SK-N-SH (cell line): ENCODE results near the gene PHF21A. TPM values are rescaled to one million over a fixed set of nuclear protein-coding genes. Genes with fewer than 3 reads are reported as not detected.
A peak's percentile ranks its signal among the peaks of the same experiment; 100 is the strongest.

Experiments
- CTCF ChIA-PET: fragments of 300-600, 350-600 bp; formaldehyde crosslinking; extraction: SDS; loops from one replicate; lab custom pipeline; 2021; lab: Yijun Ruan, JAX
- POLR2A ChIA-PET: fragments of 350-600 bp; sonication (Branson Sonifier 250); formaldehyde crosslinking; extraction: SDS; loops from one replicate; lab custom pipeline; 2020; ENCODE audit warnings: antibody characterized with exemption, inconsistent platforms; lab: Yijun Ruan, JAX
- DNase-seq: peaks from one replicate; pipeline ENCODE4 v3.0.0; 2012
- H2AFZ ChIP-seq: fragments of 200-600 bp; sonication (generic); 2 replicates; pipeline ENCODE4 v1.8.1; 2016; ENCODE audit warnings: antibody characterized with exemption, mild to moderate bottlenecking, low read depth
- H3F3A ChIP-seq: fragments of 200-600 bp; sonication (generic); replicated peaks from 2 replicates; pipeline ENCODE3; 2016; ENCODE audit warnings: antibody characterized with exemption, mild to moderate bottlenecking; ENCODE audit not compliant: insufficient read depth
- H3K27ac ChIP-seq, 2 experiments: fragments of 200-500 bp in 1 of 2; fragments of 200-600 bp in 1 of 2; sonication (Bioruptor generic) in 1 of 2; sonication (generic), shearing (Covaris generic) in 1 of 2; 2 replicates each; pipeline versions ENCODE4 v1.5.1 to v1.6.1; 2014 to 2016; ENCODE audit warnings: low read depth in 2 of 2, inconsistent platforms in 1 of 2, low read length in 1 of 2, mild to moderate bottlenecking in 1 of 2, mixed read lengths in 1 of 2
- H3K27me3 ChIP-seq: fragments of 200-600 bp; sonication (generic), shearing (Covaris generic); 2 replicates; pipeline ENCODE4 v1.6.1; 2016; ENCODE audit warnings: mixed run types; ENCODE audit not compliant: insufficient read depth
- H3K36me3 ChIP-seq, 2 experiments: fragments of 200-500 bp in 1 of 2; fragments of 200-600 bp in 1 of 2; sonication (Bioruptor generic) in 1 of 2; sonication (generic) in 1 of 2; replicated peaks in 1 of 2; 2 replicates each; pipeline versions ENCODE3 to v1.5.1; 2014 to 2016; ENCODE audit warnings: low read length in 1 of 2, mild to moderate bottlenecking in 1 of 2; ENCODE audit not compliant: insufficient read depth in 2 of 2, control insufficient read depth in 1 of 2
- H3K4me1 ChIP-seq, 2 experiments: fragments of 200-500 bp in 1 of 2; fragments of 200-600 bp in 1 of 2; sonication (Bioruptor generic) in 1 of 2; sonication (generic), shearing (Covaris generic) in 1 of 2; 2 replicates each; pipeline versions ENCODE4 v1.5.1 to v1.6.1; 2014 to 2016; ENCODE audit warnings: low read depth in 1 of 2, low read length in 1 of 2, mixed run types in 1 of 2; ENCODE audit not compliant: insufficient read depth in 2 of 2, control insufficient read depth in 1 of 2
- H3K4me2 ChIP-seq: fragments of 200-600 bp; sonication (generic), shearing (Covaris generic); 2 replicates; pipeline ENCODE4 v1.6.1; 2017; ENCODE audit warnings: mixed run types
- H3K4me3 ChIP-seq, 2 experiments: fragments of 200-500 bp in 1 of 2; fragments of 200-600 bp in 1 of 2; sonication (Bioruptor generic) in 1 of 2; sonication (generic), shearing (Covaris generic) in 1 of 2; 2 replicates each; pipeline versions ENCODE4 v1.5.1 to v1.8.1; 2014 to 2016; ENCODE audit warnings: low read depth in 2 of 2, inconsistent platforms in 1 of 2, low read length in 1 of 2, mild to moderate bottlenecking in 1 of 2, mixed read lengths in 1 of 2, moderate library complexity in 1 of 2
- H3K79me2 ChIP-seq: fragments of 200-600 bp; sonication (generic); 2 replicates; pipeline ENCODE4 v1.8.1; 2017; ENCODE audit warnings: mild to moderate bottlenecking; ENCODE audit not compliant: insufficient read depth
- H3K9ac ChIP-seq: fragments of 200-600 bp; sonication (generic); 2 replicates; pipeline ENCODE4 v1.6.1; 2017; ENCODE audit warnings: mixed run types
- H3K9me2 ChIP-seq: fragments of 200-600 bp; sonication (generic); 2 replicates; pipeline ENCODE4 v1.6.1; 2017; ENCODE audit warnings: mixed run types
- H3K9me3 ChIP-seq: fragments of 200-600 bp; sonication (generic); 2 replicates; pipeline ENCODE4 v1.6.1; 2017; ENCODE audit warnings: mixed run types, mild to moderate bottlenecking, moderate library complexity
- H4K20me1 ChIP-seq: fragments of 200-600 bp; sonication (generic); 2 replicates; pipeline ENCODE4 v1.6.1; 2017; ENCODE audit warnings: mild to moderate bottlenecking, mixed run types; ENCODE audit not compliant: insufficient read depth
- CHD2 ChIP-seq: fragments of 150-350 bp; IDR thresholded peaks from 2 replicates; pipeline ENCODE4 v1.6.1; 2018; ENCODE audit warnings: low read length; ENCODE audit not compliant: partially characterized antibody
- ELF1 ChIP-seq: IDR thresholded peaks from 2 replicates; pipeline ENCODE4 v1.4.0; 2012
- EZH2phosphoT487 ChIP-seq: fragments of 200-600 bp; sonication (generic); IDR thresholded peaks from 2 replicates; pipeline ENCODE4 v1.6.1; 2017; ENCODE audit warnings: low read depth, mixed run types, mild to moderate bottlenecking, antibody characterized with exemption, moderate library complexity, borderline replicate concordance
- FOXJ3 ChIP-seq: sonication (generic); formaldehyde crosslinking; IDR thresholded peaks from 2 replicates; pipeline ENCODE4 v1.5.1; 2020; ENCODE audit warnings: mild to moderate bottlenecking, missing genetic modification reagents
- FOXM1 ChIP-seq: IDR thresholded peaks from 2 replicates; pipeline ENCODE4 v1.4.0; 2012; ENCODE audit warnings: low read depth, mild to moderate bottlenecking
- JUND ChIP-seq: IDR thresholded peaks from 2 replicates; pipeline ENCODE4 v1.4.0; 2012
- MEF2A ChIP-seq: IDR thresholded peaks from 2 replicates; pipeline ENCODE4 v1.4.0; 2012; ENCODE audit warnings: low read depth, borderline replicate concordance
- MXI1 ChIP-seq: IDR thresholded peaks from 2 replicates; pipeline ENCODE4 v1.6.1; 2012; ENCODE audit warnings: mild to moderate bottlenecking, low read depth, low read length, improper control_type of control experiment
- NFIC ChIP-seq: IDR thresholded peaks from 2 replicates; pipeline ENCODE4 v1.4.0; 2012; ENCODE audit warnings: borderline replicate concordance
- POLR2AphosphoS5 ChIP-seq: IDR thresholded peaks from 2 replicates; pipeline ENCODE4 v1.6.1; 2012; ENCODE audit warnings: low read depth, low read length
- RAD21 ChIP-seq: IDR thresholded peaks from 2 replicates; pipeline ENCODE4 v1.6.1; 2012; ENCODE audit warnings: mild to moderate bottlenecking, low read length
- TAF1 ChIP-seq: IDR thresholded peaks from 2 replicates; pipeline ENCODE4 v1.6.1; 2012; ENCODE audit warnings: low read depth, mild to moderate bottlenecking, low read length, moderate library complexity, borderline replicate concordance
- TCF12 ChIP-seq: IDR thresholded peaks from 2 replicates; pipeline ENCODE4 v1.4.0; 2012
- YY1 ChIP-seq: IDR thresholded peaks from 2 replicates; pipeline ENCODE4 v1.4.0; 2012; ENCODE audit warnings: low read depth, mild to moderate bottlenecking
- WGBS: methylation state at CpG from one replicate; pipeline ENCODE4 v1.1.6; 2017; ENCODE audit warnings: low lambda C conversion rate; 5-methylcytosine and 5-hydroxymethylcytosine counted together
- polyA plus RNA-seq, 3 experiments: library from polyadenylated mRNA; depleted of rRNA; stranded (reverse); fragments of >200 nt; gene quantifications; 2 replicates each; pipeline ENCODE4 v1.2.3, GENCODE V29; 2012
- TF ChIP-seq, protein P1 (sequence below): fragments of 200-600 bp; sonication (generic); IDR thresholded peaks from 2 replicates; pipeline ENCODE4 v1.6.1; 2017; ENCODE audit warnings: antibody characterized with exemption, mild to moderate bottlenecking, moderate library complexity
- TF ChIP-seq, protein P2 (sequence below): IDR thresholded peaks from 2 replicates; pipeline ENCODE4; 2012
- TF ChIP-seq, protein P3 (sequence below): fragments of 150-350 bp; IDR thresholded peaks from 2 replicates; pipeline ENCODE4 v1.6.1; 2017; ENCODE audit warnings: antibody characterized with exemption, low read length, low read depth, borderline replicate concordance
- TF ChIP-seq, protein P4 (sequence below): IDR thresholded peaks from 2 replicates; pipeline ENCODE4 v1.4.0; 2012; ENCODE audit warnings: low read depth, borderline replicate concordance

The PHF21A gene
- polyA plus RNA-seq, 1 of the 3 experiments (the other 2 are of a cell fraction): 18.8 TPM

DNA sequence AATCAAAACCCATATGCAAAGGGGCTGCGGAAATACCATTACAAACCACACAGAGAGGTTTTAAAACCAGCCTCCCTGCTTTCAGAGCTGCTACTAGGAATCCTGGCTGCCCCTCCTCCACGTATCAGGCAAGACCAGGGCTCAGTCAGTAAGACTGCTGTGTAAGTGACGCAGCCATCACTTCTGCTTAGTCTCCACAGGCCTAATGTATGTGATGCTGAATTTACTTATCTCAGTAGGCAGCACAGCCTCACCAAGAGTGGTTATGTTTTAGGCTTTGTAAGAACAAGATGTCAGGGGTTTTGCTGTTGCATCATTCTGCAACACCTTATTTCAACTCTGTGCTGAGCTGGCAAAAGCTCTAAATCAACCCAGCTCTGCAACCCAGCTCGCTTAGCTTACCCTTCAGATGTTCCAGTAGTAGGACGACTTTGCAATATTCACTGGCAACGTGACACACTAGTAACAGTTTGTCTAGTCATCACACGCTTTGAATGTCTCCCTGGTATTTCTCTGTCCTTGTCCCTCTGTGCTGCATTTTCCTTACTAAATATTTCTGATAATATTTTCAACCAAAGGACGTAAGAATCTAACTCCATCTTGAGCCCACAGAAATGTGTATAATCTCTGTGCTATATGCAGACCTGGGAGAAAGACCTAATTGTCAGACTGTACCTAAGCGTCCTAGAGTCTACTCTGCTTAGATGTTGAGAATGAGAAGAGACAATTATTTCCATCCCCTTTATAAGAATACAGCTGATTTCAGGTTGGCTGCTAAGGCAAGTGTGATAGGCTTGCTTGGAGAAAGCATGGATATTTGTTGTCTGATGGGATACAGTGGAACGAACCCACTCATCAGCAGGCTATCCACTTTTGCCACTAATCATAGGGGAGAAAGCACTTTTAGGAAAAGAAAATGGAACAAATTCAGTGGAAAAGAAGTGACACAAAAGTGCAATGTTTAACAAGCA is 126.6 kb downstream of the PHF21A start:
- Histone ChIP-seq H3K4me2 (peak overlapping the region; percentile 32; the same call in 1 of the 2 replicates), H3K4me3 (no peak overlapping the region), H3K36me3 (peaks cover 0 to under 1% of the 10 kb centered on the region in 2 experiments), H2AFZ (no peak overlapping the region), H3K4me1 (peaks cover 16 to 24% of the 10 kb centered on the region in 2 experiments; a peak in 3 of 4 replicates), H3K9ac (no peak overlapping the region), H3K27me3 (no peaks in the 10 kb centered on the region), H4K20me1 (peaks cover 11% of the 10 kb centered on the region; the same call in 1 of the 2 replicates), H3K9me2 (no peaks in the 10 kb centered on the region), H3K9me3 (no peaks in the 10 kb centered on the region), H3F3A (no peaks in the 10 kb centered on the region), H3K79me2 (0 out of 2 replicates have a peak, but pooled peaks cover 5% of the 10 kb centered on the region), H3K27ac (peak overlapping the region; percentile 46 to 67; a peak in 3 of 4 replicates)
- peak; percentile 25 for DNase-seq
- 95% methylated on average over 10 of the region's 10 CpGs for WGBS
- TF ChIP-seq ELF1 (no peak), CHD2 (peak; percentile 35)
- ChIA-PET CTCF (interaction anchor here (0.5 to 3.9 kb wide), 10 partner anchors 9 to 357 kb away, joined by 3 to 33 read pairs (median 4); no protein-coding TSS in a partner anchor), POLR2A (interaction anchor here (1.0 kb wide), 1 partner anchor 13 kb away, joined by 3 read pairs; no protein-coding TSS in a partner anchor)

DNA sequence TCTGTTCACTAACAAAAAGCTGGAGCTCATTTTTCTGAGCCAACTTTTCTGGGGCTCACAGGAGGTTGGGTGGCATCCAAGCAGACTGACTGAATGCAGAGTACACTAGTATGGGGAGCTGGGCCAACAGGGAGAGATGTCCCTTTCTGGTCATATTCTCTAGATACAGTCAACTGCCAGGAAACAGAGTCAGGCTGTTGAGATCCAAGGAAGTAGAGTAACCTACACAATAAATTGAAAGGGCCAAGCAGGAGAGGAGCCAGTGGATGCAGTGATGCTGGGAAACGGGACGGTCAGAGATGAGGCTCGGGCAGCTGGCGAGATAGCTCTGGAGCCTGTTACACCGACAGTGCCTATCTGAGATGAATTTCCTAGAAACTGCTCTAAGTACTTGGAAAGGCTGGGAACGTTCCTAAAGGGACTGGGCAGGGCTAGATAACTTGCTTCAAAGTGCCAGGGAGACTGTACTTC is 127.7 kb downstream of the PHF21A start:
- CTCF ChIA-PET: interaction anchor here (1.1 to 3.9 kb wide), 6 partner anchors 10 to 315 kb away, joined by 3 to 33 read pairs (median 10); no protein-coding TSS in a partner anchor
- DNase-seq: no peak
- H3K36me3 ChIP-seq: no peaks in the 10 kb centered on the region
- H3K79me2 ChIP-seq: 0 out of 2 replicates have a peak, but pooled peaks cover 8% of the 10 kb centered on the region
- POLR2A ChIA-PET: interaction anchor here (0.8 to 1.0 kb wide), 2 partner anchors 10 to 12 kb away, joined by 3 read pairs; no protein-coding TSS in a partner anchor
- peak overlapping the region; percentile 36 to 46; a peak in 3 of 4 replicates for H3K27ac ChIP-seq
- no peaks in the 10 kb centered on the region for H3K9me3 ChIP-seq
- H3K4me1 ChIP-seq: peaks cover 16 to 24% of the 10 kb centered on the region in 2 experiments; a peak in 3 of 4 replicates
- no peak overlapping the region for H3K4me3 ChIP-seq
- no peak overlapping the region for H2AFZ ChIP-seq
- 80% methylated on average over 6 of the region's 6 CpGs for WGBS
- H3K4me2 ChIP-seq: peak overlapping the region; percentile 32; the same call in 1 of the 2 replicates
- H4K20me1 ChIP-seq: peaks cover 11% of the 10 kb centered on the region; the same call in 1 of the 2 replicates
- H3F3A ChIP-seq: no peaks in the 10 kb centered on the region
- no peak overlapping the region for H3K9ac ChIP-seq
- no peaks in the 10 kb centered on the region for H3K9me2 ChIP-seq
- no peaks in the 10 kb centered on the region for H3K27me3 ChIP-seq
- no peak for TF ChIP-seq MXI1
- TF ChIP-seq YY1: no peak
- TF ChIP-seq TAF1: no peak
- TF ChIP-seq, protein P1, sequence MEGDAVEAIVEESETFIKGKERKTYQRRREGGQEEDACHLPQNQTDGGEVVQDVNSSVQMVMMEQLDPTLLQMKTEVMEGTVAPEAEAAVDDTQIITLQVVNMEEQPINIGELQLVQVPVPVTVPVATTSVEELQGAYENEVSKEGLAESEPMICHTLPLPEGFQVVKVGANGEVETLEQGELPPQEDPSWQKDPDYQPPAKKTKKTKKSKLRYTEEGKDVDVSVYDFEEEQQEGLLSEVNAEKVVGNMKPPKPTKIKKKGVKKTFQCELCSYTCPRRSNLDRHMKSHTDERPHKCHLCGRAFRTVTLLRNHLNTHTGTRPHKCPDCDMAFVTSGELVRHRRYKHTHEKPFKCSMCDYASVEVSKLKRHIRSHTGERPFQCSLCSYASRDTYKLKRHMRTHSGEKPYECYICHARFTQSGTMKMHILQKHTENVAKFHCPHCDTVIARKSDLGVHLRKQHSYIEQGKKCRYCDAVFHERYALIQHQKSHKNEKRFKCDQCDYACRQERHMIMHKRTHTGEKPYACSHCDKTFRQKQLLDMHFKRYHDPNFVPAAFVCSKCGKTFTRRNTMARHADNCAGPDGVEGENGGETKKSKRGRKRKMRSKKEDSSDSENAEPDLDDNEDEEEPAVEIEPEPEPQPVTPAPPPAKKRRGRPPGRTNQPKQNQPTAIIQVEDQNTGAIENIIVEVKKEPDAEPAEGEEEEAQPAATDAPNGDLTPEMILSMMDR: no peak
- TF ChIP-seq CHD2: no peak
- TF ChIP-seq POLR2AphosphoS5: peak; percentile 17; the same call in 1 of the 2 replicates
- TF ChIP-seq, protein P2, sequence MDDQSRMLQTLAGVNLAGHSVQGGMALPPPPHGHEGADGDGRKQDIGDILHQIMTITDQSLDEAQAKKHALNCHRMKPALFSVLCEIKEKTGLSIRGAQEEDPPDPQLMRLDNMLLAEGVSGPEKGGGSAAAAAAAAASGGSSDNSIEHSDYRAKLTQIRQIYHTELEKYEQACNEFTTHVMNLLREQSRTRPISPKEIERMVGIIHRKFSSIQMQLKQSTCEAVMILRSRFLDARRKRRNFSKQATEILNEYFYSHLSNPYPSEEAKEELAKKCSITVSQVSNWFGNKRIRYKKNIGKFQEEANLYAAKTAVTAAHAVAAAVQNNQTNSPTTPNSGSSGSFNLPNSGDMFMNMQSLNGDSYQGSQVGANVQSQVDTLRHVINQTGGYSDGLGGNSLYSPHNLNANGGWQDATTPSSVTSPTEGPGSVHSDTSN: peak; percentile 78
- no peak for TF ChIP-seq JUND
- TF ChIP-seq, protein P3, sequence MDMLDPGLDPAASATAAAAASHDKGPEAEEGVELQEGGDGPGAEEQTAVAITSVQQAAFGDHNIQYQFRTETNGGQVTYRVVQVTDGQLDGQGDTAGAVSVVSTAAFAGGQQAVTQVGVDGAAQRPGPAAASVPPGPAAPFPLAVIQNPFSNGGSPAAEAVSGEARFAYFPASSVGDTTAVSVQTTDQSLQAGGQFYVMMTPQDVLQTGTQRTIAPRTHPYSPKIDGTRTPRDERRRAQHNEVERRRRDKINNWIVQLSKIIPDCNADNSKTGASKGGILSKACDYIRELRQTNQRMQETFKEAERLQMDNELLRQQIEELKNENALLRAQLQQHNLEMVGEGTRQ: no peak
- TF ChIP-seq NFIC: peak; percentile 81
- TF ChIP-seq FOXM1: no peak
- TF ChIP-seq FOXJ3: no peak
- TF ChIP-seq, protein P4, sequence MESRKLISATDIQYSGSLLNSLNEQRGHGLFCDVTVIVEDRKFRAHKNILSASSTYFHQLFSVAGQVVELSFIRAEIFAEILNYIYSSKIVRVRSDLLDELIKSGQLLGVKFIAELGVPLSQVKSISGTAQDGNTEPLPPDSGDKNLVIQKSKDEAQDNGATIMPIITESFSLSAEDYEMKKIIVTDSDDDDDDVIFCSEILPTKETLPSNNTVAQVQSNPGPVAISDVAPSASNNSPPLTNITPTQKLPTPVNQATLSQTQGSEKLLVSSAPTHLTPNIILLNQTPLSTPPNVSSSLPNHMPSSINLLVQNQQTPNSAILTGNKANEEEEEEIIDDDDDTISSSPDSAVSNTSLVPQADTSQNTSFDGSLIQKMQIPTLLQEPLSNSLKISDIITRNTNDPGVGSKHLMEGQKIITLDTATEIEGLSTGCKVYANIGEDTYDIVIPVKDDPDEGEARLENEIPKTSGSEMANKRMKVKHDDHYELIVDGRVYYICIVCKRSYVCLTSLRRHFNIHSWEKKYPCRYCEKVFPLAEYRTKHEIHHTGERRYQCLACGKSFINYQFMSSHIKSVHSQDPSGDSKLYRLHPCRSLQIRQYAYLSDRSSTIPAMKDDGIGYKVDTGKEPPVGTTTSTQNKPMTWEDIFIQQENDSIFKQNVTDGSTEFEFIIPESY: no peak
- TF ChIP-seq RAD21: no peak
- TF ChIP-seq MEF2A: no peak
- TF ChIP-seq EZH2phosphoT487: no peak
- peak; percentile 83 for TF ChIP-seq TCF12
